Activated CD4-positive, CD25-positive, alpha-beta regulatory T cell treated with anti-CD3 and anti-CD28 coated beads, Interleukin-2, amount 50 U/mL, for 16 hours (primary cell): ENCODE results near the gene FAM89B.
A peak's percentile ranks its signal among the peaks of the same experiment; 100 is the strongest.
"Not testable (repeated sequence)": the region's sequence is repeated elsewhere in the genome, so short reads cannot be mapped to it uniquely, and the experiment has no call there.

Experiments
- DNase-seq: peaks from one replicate; pipeline ENCODE4 v3.0.0-alpha.2; 2020; ENCODE audit warnings: low read depth, low spot score

The FAM89B gene

GRCh38 chr11:65556470-65557279 is 15.7 kb upstream of the FAM89B start:
- no peak for DNase-seq

GRCh38 chr11:65557280-65558001 is 14.9 kb upstream of the FAM89B start:
- DNase-seq, result no peak

DNA sequence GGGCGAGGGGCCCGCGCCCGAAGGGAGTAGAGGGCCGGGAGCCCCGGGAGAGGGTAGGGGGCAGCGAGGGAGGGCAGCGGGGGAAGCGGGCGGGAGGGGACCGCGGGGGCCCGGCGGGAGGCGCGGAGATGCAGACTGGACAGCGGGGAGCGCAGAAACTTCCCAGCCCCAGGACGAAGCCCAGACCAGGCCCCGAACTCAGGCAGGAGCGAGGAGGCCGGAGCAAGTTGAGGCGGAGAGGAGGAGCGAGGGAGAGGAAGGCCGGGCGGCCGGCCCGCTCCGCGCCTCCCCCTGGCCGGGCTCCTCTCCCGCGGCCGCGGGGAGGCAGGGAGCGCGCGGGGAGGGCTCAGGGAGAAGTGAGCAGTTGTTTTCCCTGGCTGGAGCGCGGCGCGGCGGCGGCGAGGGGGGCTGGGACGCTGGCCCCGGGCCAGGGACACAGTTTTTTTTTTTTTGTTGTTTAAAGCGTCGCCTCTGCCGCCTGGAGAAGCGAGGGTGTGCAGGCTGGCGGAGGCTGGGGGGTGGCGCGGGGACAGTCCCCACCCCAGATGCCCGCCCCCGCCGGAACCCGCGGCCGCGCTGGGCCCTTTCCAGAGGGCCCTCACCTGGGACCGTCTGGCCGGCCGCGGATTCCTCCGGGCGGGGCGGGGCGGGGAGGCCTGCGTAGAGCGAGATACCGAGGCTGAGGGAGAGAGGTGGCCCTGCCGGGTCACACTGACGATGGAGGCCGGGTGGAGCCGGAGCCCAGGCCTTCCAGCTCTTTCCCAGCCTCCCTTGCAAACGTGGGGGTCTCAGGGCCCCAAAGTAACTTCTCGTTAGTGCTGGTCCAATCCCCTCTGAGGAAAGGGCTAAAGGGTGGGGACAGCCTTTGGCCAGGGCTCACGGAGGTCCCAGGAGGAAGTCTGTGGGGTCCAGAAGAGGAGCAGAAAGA is 14.1 kb upstream of the FAM89B start, which contains the start of gene LTBP3:
Gene LTBP3, minus strand, starts transcription at position 358 of the 928 bp plus-strand sequence. CDS start 400 bp downstream, outside the sequence.
- no peak for DNase-seq

DNA sequence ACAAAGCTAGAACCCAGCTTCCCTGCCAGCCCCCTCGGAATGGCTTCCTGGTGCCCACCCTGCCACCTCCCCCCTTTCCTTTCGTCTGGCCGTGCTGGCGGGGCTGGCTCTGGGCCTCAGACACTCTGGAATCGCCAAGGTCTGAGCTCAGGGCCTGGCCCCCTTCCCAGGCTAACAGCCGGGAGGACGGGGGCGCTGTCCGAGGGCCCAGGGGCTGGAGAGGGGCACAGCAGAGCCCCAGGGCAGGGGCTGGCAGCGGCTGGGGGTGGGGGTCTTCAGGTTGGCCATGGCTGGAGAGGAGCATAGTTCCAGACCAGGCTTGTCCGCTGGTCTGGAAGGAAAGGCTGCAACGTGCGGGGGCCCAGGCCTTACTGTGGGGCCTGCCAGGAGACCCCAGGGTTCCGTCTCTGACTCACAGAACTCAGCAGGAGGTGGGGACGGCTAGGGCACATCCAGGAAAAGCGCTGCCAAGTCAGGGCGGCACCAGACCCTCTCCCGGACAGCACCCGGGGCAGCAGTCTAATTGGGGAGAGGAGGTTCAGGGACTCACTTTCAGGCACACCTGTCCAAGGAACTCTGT is 13.3 kb upstream of the FAM89B start:
- no peak for DNase-seq

- DNase-seq, result no peak
Observed at GRCh38 chr11:65559535-65559934, 12.8 kb upstream of the FAM89B start.

DNA sequence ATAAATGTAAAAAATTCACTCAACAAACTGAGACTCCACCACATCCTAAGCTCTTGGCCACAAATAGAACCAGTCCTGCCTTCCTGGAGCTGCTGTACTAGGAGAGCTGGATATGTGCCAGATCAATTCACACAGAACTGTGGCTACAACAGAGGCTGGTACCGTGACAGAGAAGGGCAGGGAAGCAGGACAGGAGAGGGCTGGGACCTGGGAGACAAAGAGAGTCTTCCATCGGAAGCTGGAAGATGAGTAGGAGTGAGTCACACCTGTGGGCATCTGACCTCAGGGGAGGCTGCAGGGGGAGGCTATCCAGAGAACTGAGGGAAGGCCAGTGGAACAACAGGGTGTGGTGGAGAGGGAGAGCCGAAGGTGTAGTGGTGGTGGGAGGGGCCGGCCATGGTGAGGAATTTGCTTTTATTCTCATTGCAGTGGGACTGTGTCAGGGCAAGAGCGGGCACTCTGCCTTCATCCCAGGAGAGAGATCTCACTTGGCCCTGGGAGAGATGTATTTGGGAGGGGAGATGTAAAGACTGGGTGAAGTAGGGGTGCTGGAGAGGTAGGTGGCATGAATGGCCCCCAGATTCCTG is 12.3 kb upstream of the FAM89B start:
- no peak for DNase-seq

- DNase-seq, result no peak
Observed at GRCh38 chr11:65560555-65561418, 11.6 kb upstream of the FAM89B start.

GRCh38 chr11:65562020-65562419 is 10.3 kb upstream of the FAM89B start:
- DNase-seq, result no peak

DNA sequence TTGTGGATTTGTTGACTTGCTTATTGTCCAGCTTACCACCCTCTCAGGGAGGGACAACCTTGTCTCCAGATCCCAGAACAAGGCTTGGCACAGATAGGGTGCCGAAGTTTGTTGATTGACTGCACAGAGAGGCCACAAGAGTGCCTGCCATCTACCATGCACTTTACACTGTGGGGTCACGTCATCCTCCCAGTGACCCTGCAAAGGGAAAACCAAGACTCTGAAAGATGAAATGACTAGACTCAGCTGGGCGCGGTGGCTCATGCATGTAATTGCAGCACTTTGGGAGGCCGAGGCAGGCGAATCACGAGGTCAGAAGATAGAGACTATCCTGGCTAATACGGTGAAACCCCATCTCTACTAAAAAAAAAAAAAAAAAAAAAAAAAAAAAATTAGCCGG is 9.6 kb upstream of the FAM89B start:
- DNase-seq, result no peak

DNA sequence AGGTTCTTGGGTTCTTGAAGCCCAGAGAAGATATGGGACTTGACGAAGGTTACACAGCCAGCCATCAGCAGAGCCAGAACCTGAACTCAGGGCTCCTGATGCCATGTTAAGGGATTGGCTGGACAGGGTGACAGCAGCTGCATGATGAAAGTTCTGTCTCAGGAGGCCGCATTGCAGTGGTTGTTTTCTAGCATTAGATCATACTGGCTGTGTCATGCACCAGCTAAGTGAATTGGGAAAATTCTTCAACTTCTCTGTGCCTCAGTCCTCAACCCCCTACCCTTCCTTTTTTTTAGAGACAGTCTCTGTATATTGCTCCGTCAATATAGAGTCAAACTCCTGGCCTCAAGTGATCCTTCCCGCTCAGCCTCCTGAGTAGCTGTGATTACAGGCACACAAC is 8.7 kb upstream of the FAM89B start:
- no peak for DNase-seq

GRCh38 chr11:65564879-65565559 is 7.3 kb upstream of the FAM89B start:
- DNase-seq, result not testable (repeated sequence)

DNA sequence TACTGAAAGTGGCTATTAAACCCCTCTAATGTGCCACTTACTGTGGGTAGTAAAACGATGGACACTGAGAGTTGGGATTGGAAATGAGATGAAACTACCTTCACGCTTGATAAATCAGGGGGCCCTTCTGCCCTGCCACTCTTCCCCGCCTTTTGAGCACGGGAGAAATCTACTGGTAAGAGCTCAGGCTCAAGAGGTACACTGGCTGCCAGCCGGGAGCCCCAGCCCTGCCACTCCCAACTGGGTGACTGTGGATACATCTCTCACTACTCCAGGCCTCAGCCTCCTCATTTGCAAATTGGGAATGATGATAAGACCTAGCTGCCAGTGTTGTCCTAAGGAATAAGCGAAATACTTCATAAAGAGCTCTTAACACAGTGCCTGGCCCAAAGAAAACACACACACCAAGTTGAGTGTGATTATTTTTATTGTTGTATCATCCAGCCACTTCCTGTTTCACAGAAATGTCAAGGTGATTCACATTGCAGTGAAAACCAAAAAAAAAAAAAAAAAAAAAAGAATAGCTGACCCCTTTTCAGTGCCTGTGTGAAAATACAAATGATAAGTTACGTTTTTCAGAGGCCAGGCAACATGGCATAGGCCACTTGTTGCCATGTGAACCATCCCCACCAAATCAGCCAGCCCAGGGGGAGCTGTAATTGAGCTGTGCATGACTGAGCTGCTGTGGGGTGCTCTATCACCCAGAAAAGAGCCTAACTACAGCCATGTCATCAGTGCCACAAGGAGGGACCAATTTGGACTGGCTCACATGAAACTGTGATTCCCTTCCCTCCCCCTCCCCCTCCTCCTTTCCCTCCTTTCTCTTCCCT is 6.5 kb upstream of the FAM89B start:
- DNase-seq, result no peak

GRCh38 chr11:65569164-65569972 is 3.0 kb upstream of the FAM89B start:
- DNase-seq, result peak; percentile 55

DNA sequence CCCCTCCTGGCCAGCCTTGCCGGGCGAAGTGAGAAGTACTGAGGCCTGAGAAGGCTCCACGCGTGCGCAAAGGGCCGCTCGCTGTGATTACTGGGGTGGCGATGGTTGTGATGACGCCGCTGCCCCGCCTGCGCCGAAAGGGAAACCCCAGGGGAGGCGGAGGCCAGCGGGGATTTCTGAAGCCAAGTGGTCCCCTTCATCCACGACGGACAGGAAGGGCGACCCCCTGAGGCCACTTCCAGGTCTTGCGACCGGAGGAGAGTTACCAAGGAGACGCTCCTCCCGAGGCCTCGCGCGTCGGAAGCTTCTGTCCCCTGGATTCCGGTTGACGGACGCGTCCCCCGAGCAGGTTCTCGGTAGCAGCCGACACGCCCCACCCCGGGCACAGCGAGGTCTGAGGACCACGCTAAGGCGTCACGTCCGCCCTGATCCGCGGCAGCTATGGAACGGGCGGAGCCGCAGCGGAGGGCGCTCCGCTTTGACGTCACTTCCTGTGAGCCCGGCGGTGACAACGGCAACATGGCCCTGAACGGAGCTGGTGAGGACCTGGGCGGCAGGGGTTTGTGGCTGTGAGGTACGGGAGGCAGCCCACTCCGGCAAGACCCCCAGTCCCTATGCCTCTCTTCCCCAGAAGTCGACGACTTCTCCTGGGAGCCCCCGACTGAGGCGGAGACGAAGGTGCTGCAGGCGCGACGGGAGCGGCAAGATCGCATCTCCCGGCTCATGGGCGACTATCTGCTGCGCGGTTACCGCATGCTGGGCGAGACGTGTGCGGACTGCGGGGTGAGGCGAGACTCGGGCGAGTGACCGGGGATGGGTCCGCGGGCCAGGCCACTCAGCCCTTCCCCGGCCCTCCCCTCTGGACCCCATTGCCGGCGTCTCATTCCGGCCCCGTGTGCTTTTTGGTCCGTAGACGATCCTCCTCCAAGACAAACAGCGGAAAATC is 2.1 kb upstream of the FAM89B start, which contains the start of gene ZNRD2:
Gene ZNRD2, plus strand, starts transcription at position 505 of the 946 bp plus-strand sequence. Its CDS starts 15 bp downstream, at position 520.
- DNase-seq, result peak; percentile 95

DNA sequence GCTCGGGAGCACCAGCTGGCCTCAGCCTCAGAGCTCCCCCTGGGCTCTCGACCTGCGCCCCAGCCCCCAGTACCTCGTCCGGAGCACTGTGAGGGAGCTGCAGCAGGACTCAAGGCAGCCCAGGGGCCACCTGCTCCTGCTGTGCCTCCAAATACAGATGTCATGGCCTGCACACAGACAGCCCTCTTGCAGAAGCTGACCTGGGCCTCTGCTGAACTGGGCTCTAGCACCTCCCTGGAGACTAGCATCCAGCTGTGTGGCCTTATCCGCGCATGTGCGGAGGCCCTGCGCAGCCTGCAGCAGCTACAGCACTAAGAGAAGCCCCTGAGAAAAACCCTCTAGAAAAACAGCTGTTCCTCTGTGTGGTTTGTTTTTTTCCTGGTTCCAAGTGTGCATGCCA is 918 bp upstream of the FAM89B start:
- DNase-seq, result no peak

DNA sequence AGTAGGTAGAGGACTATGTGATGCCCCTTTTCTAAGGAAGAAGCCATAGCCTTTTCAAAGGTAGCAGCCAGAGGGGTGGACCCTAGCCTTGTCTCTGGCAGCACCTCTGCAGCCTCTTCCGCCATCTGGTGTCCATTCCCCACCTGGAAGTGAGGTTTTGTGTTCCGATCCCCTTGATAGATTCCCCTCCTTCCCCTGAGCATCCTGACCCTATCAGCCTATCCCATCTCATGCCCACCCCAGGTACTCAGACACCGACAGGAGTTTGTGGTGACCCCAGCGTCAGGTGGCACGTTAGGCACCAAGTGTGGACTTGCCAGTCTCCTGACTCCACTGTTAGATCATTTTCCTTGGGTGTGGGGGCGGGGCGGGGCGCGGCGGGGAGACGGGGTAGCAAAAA is 398 bp upstream of the FAM89B start:
- DNase-seq, result no peak
